PFSK-1 (cell line): Measurements from ENCODE around the gene KLHDC7B.

Source experiments
- FOXP2 ChIP-seq: optimal IDR thresholded peaks from 2 replicates; pipeline ENCODE3; 2011; ENCODE audit warnings: borderline replicate concordance, control low read depth, inconsistent platforms; ENCODE audit not compliant: insufficient read depth; ENCODE audit errors: extremely low read length, extremely low read depth
- POLR2AphosphoS5 ChIP-seq: IDR thresholded peaks from 2 replicates; pipeline ENCODE4 v1.6.1; 2012; ENCODE audit warnings: low read depth, mild to moderate bottlenecking, control low read depth, low read length, moderate library complexity
- REST ChIP-seq, 2 experiments: IDR thresholded peaks; 2 replicates each; pipeline versions ENCODE4 v1.6.1 to v1.8.0; 2011 to 2012; ENCODE audit warnings: low read depth in 2 of 2, low read length in 2 of 2, control low read depth in 1 of 2, inconsistent platforms in 1 of 2, mild to moderate bottlenecking in 1 of 2, moderate library complexity in 1 of 2; ENCODE audit not compliant: insufficient read depth in 1 of 2
- SIN3A ChIP-seq: IDR thresholded peaks from 2 replicates; pipeline ENCODE4 v1.6.1; 2012; ENCODE audit warnings: mild to moderate bottlenecking, low read length, moderate library complexity, borderline replicate concordance; ENCODE audit not compliant: insufficient read depth
- TAF1 ChIP-seq: IDR thresholded peaks from 2 replicates; pipeline ENCODE4 v1.6.1; 2012; ENCODE audit warnings: low read length, control low read depth, borderline replicate concordance; ENCODE audit not compliant: insufficient read depth

Gene KLHDC7B

DNA sequence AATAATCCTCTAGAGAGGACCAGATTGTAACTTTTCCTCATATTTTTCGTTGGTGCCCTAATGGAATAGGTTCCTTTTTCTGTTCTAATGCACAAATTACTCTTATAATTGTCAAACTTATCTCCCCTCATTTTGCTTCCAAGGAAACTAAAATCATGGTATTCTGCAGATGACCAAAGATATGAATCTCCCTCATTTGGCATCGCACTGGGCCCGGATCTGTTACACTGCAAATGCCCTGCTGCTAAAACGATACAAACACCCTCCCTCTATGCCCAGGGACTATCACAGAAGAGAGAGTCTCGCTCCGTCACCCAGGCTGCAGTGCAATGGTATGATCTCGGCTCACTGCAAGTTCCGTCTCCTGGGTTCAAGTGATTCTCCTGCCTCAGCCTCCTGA, 7.6 kb downstream of the KLHDC7B start:
- TF ChIP-seq POLR2AphosphoS5 (no peak), SIN3A (no peak), REST (IDR thresholded peaks at IDR 0.05; ENCODE audit: insufficient read depth in 1 of 2, low read depth in 2 of 2, low read length in 2 of 2) (no peak), FOXP2 (no peak), TAF1 (no peak)

DNA sequence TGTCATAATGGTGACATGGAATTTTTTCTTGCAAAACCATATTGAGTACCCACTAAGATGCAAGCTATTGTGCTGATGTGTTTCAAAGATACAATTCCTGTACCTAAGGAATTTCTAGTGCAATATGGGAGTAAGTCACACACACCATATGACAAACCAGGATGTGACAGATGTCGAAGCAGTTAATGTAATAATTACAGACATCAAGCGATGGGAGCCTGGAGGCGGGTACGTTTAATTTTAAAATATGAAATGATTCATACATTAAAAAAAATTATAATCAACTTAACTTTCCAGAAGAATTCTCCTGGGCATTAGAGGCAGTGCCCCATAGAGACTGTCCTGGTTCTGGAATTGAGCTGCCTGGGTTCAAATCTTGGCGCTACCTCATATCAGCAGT, 11.0 kb downstream of the KLHDC7B start:
- no peak for TF ChIP-seq POLR2AphosphoS5
- no peak for TF ChIP-seq TAF1
- no peak for TF ChIP-seq REST (IDR thresholded peaks at IDR 0.05; ENCODE audit: insufficient read depth in 1 of 2, low read depth in 2 of 2, low read length in 2 of 2)
- TF ChIP-seq FOXP2 = no peak

DNA sequence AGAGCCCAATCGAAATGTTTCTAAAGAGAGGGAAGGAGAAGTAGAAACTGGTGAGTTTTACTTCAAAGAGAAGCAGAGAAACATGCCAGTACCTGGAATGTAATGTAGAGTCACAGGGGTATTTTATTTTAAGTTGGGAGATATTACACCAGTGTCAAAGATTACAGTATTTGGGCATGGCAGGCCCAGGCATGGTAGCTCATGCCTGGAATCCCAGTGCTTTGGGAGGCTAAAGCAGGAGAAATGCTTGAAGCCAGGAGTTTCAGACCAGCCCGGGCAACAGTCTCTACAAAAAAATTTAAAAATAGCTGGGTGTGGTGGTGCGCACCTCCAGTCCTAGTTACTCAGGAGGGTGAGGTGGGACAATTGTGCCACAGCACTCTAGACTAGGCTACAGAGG, 14.3 kb downstream of the KLHDC7B start:
- TF ChIP-seq REST (IDR thresholded peaks at IDR 0.05; ENCODE audit: insufficient read depth in 1 of 2, low read depth in 2 of 2, low read length in 2 of 2) (no peak), TAF1 (no peak), POLR2AphosphoS5 (no peak), SIN3A (no peak)

DNA sequence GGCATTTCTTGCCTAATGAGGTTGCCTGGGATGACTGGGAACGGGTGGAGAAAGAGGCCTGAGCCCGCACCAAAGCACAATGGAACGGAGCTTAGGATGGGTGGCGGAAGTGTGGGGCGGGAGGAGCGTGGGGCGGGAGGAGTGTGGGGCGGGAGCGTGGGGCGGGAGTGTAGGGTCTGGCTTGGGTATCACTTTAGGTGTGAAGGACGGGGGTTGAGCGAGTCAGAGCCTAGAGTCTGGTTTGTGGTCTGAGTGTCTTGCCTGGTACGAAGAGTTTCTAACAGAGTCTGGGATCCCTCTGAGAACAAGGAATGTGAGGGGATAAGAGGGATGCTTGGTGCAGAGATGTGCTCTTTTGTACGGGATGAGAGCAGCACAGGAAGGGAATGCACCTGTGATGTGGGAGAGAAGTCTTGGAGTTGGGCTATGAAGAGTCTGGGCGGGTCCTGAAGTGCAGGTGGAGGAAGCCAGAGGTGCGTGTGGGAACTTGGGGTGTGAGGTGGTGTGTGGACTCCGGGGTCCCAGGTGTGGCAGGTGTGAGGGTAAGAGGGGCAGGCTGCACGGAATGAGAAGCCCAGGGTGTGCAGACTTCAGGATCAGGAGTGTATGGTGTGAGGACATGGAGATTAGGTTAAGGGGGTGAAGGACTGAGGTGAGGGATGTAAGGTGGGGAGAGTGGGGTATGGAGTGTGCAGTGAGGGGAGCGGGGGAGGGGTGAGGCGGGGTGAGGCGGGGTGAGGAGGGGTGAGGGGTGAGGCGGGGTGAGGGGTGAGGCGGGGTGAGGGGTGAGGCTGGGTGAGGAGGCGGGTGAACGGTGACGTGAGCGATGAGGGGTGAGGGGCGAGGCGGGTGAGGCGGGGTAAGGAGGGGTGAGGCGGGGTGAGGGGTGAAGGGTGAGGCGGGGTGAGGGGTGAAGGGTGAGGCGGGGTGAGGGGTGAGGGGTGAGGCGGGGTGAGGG, 16.0 kb downstream of the KLHDC7B start:
- TF ChIP-seq REST (IDR thresholded peaks at IDR 0.05; ENCODE audit: insufficient read depth in 1 of 2, low read depth in 2 of 2, low read length in 2 of 2) = no peak
- TF ChIP-seq FOXP2 = no peak
